ENCODE data around the gene EVL. TPM values are rescaled to one million over a fixed set of nuclear protein-coding genes. Genes with fewer than 3 reads are reported as not detected.
A peak's percentile ranks its signal among the peaks of the same experiment; 100 is the strongest.

EVL gene
- total and polyA plus RNA-seq, 2 of the 8 experiments (the other 6 are each of a cell fraction or from before 2014, with no cell fraction given), result 30.7 to 64.6 TPM

- FAIRE-seq, result no peak
- no peak overlapping the region for H2AFZ ChIP-seq (ENCODE audit: low read length)
- ChIA-PET POLR2A (ENCODE audit: partially characterized antibody) (interaction anchor here (0.7 to 2.1 kb wide), 2 partner anchors 9 to 89 kb away, joined by 3 to 4 read pairs; no protein-coding TSS in a partner anchor), CTCF (ENCODE audit: partially characterized antibody) (interaction anchor here (2.0 to 22.9 kb wide), 3 partner anchors 7 to 45 kb away, joined by 5 to 307 read pairs (median 307); partner anchors contain the start of gene DEGS2)
- H2BK15ac ChIP-seq (ENCODE audit: low read length), result no peak overlapping the region
- no peak overlapping the region; the same call in 1 of the 2 replicates for H4K8ac ChIP-seq (ENCODE audit: extremely low read depth, insufficient read depth, low read length)
- peak overlapping the region; percentile 65; the same call in 1 of the 2 replicates for H2AK5ac ChIP-seq (ENCODE audit: low read depth, low read length)
- peaks cover 0 to 3% of the 10 kb centered on the region in 2 experiments for H4K20me1 ChIP-seq (replicated peaks in 1 of 2; ENCODE audit: control insufficient read depth in 1 of 2, insufficient read depth in 2 of 2, low read length in 2 of 2)
- H2BK12ac ChIP-seq (ENCODE audit: low read depth, low read length), result no peak overlapping the region
- H3K4me3 ChIP-seq (ENCODE audit: extremely low read depth in 1 of 4, insufficient read depth in 2 of 4, low read depth in 3 of 4, low read length in 4 of 4), result no peak overlapping the region
- no peak overlapping the region for H3K56ac ChIP-seq (replicated peaks; ENCODE audit: insufficient read length, low read depth, low read length)
- no peak overlapping the region for H4K5ac ChIP-seq (ENCODE audit: insufficient read length, low read depth, low read length)
- no peak overlapping the region for H3K9ac ChIP-seq (replicated peaks in 1 of 4; ENCODE audit: extremely low read depth in 1 of 4, low read depth in 3 of 4, low read length in 3 of 4)
- H4K91ac ChIP-seq (replicated peaks; ENCODE audit: insufficient read length, low read length), result no peak overlapping the region
- no peaks in the 10 kb centered on the region for H3K27me3 ChIP-seq (replicated peaks in 1 of 4; ENCODE audit: control insufficient read depth in 3 of 4, extremely low read depth in 1 of 4, insufficient read depth in 3 of 4, low read length in 3 of 4)
- 82% methylated on average over 28 of the region's 28 CpGs; no CpG with 5 or more reads in 1 of the 2 experiments for WGBS, 2 experiments (ENCODE audit: extremely low coverage in 1 of 2, insufficient coverage in 1 of 2, insufficient read length in 1 of 2, insufficient replicate concordance in 2 of 2, low coverage in 1 of 2, low lambda C conversion rate in 2 of 2, missing lambda C conversion rate in 1 of 2)
- H3K14ac ChIP-seq (ENCODE audit: insufficient read length), result no peak overlapping the region
- H3K27ac ChIP-seq (ENCODE audit: low read depth, low read length), result no peak overlapping the region
- H3K23ac ChIP-seq (ENCODE audit: insufficient read length), result no peak overlapping the region
- no peaks in the 10 kb centered on the region for H3K23me2 ChIP-seq (ENCODE audit: low read depth, low read length)
- H3K79me1 ChIP-seq (ENCODE audit: low read depth, low read length), result no peaks in the 10 kb centered on the region
- peaks cover 0 to 5% (median 0%) of the 10 kb centered on the region in 4 experiments; a peak in 1 of 7 replicates for H3K4me1 ChIP-seq (replicated peaks in 1 of 4; ENCODE audit: control insufficient read depth in 3 of 4, insufficient read depth in 4 of 4, low read length in 3 of 4)
- no peaks in the 10 kb centered on the region for H3K9me3 ChIP-seq (ENCODE audit: insufficient read depth in 2 of 2, low read depth in 1 of 2, low read length in 1 of 2)
- 0 out of 8 replicates have a peak, but pooled peaks cover 0 to 3% (median 0%) of the 10 kb centered on the region in 4 experiments for H3K36me3 ChIP-seq (ENCODE audit: control insufficient read depth in 2 of 4, insufficient read depth in 4 of 4, low read length in 3 of 4)
- H3K4ac ChIP-seq (replicated peaks; ENCODE audit: insufficient read length, low read depth, low read length), result no peak overlapping the region
- H2BK120ac ChIP-seq (replicated peaks; ENCODE audit: low read depth, low read length), result no peak overlapping the region
- no peak overlapping the region for H3K4me2 ChIP-seq (ENCODE audit: insufficient read depth in 1 of 2, low read depth in 2 of 2, low read length in 2 of 2)
- H3K79me2 ChIP-seq (ENCODE audit: control insufficient read depth in 1 of 2, insufficient read depth in 2 of 2, low read length in 2 of 2), result no peaks in the 10 kb centered on the region; a peak in 1 of 4 replicates
- TF ChIP-seq CHD2 (IDR thresholded peaks at IDR 0.05; ENCODE audit: low read length), result no peak
- TF ChIP-seq CEBPB (IDR thresholded peaks at IDR 0.05; ENCODE audit: low read depth, low read length), result no peak
- no peak for TF ChIP-seq SP4 (IDR thresholded peaks at IDR 0.05; ENCODE audit: low read length)
- no peak for TF ChIP-seq NANOG (IDR thresholded peaks at IDR 0.05; ENCODE audit: insufficient read depth, low read depth, low read length, poor library complexity, severe bottlenecking)
- no peak for TF ChIP-seq SAP30 (IDR thresholded peaks at IDR 0.05; ENCODE audit: insufficient read depth, insufficient replicate concordance, low read length)
- no peak for TF ChIP-seq RXRA (IDR thresholded peaks at IDR 0.05; ENCODE audit: insufficient read depth, low read depth, low read length)
- no peak overlapping the region for H3K18ac ChIP-seq (ENCODE audit: extremely low read depth, low read length)
- DNase-seq (ENCODE audit: low read depth in 1 of 2, low spot score in 2 of 2), result no peak
- H2BK5ac ChIP-seq (ENCODE audit: low read depth, low read length), result no peak overlapping the region
- H2BK20ac ChIP-seq (ENCODE audit: low read length), result no peak overlapping the region
Observed at GRCh38 chr14:100147691-100148464, 82.7 kb downstream of the EVL start.

Measured in H1 (cell line).